ENCODE results near the gene ALS2.
A peak's percentile ranks its signal among the peaks of the same experiment; 100 is the strongest.
"Not testable (repeated sequence)": the region's sequence is repeated elsewhere in the genome, so short reads cannot be mapped to it uniquely, and the experiment has no call there.

The ALS2 gene

DNA sequence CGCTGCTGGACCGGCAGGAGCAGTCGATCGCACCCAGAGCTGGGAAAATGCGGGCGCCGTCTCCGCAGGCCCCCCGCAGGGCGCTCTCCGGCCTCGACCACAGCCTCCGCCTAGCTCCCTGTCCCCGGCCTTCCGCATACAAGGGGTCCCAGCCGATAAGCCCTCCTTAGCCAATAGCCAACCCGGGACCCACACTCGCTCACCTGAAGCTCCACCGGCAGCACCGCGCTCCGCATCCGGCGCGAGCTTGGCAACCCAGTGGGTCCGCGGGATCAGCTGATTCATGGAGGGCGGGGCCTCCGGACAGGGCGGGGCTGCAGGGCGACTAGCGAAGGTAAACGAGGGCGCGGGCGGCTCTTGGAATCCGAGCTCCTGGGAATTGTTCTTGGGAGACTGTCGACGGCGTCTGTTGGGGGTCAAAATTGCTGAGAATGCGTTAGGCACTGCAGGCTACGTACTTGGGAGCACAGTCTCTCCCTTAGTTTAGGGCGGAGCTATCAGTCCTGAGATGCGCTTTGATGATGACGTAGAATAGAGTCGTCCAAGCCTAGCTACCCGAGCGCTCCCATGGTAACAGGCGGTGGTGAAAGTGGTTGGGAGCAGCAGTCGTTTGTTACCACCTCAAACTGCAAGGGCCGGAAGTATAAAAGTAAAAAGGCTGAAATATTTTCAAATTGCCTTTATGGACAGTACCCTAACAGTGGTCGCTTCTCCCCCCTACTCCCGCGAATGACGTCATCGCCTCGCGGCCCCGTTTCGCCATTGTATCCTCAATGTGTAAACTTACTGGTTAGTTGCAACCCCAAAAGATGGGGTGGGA lies at the start of gene ALS2:
ALS2 (minus strand) TSS at position 260 of the 820 bp plus-strand sequence. CDS start 12,048 bp downstream, outside the sequence.
- H3K27me3 ChIP-seq (ENCODE audit: insufficient read depth, low read length): no peaks in the 10 kb centered on the region
- H3K4me1 ChIP-seq (ENCODE audit: insufficient read depth, low read length): peaks cover 11% of the 10 kb centered on the region; the same call in 1 of the 2 replicates
- H3K9me3 ChIP-seq (ENCODE audit: insufficient read depth, low read depth, low read length): no peaks in the 10 kb centered on the region
- H3K9ac ChIP-seq (ENCODE audit: low read depth, low read length): peak within 1 kb of the TSS; percentile 92; the same call in 1 of the 2 replicates
- peak within 1 kb of the TSS; percentile 85 for H3K4me3 ChIP-seq (ENCODE audit: low read length)
- H3K36me3 ChIP-seq (ENCODE audit: insufficient read depth, low read depth, low read length): no peaks in the 10 kb centered on the region
- H3K27ac ChIP-seq (ENCODE audit: low read length): peak within 1 kb of the TSS; percentile 76

DNA sequence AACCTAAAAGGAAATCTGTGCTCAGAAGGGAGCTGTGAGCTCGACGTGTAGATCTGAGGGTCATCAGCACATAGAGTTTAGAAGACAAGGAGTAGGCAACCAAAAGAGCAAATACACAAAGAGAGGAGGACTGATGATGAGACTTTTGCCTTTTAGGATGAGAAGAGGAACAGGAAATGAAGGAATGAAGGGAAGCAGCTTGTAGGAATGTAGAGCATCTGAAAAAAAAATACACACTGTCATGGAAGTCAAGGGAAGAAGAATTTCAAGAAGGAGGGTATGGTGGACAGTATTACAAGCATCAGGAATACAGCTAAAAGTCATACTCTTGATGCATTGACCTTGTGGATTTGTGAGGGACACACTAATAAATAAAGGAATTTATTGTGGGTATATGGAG lies 47.5 kb upstream of the ALS2 start:
- Histone ChIP-seq H3K4me3 (ENCODE audit: low read length) (no peak overlapping the region), H3K9me3 (ENCODE audit: insufficient read depth, low read depth, low read length) (no peaks in the 10 kb centered on the region), H3K27me3 (ENCODE audit: insufficient read depth, low read length) (no peaks in the 10 kb centered on the region), H3K4me1 (ENCODE audit: insufficient read depth, low read length) (no peaks in the 10 kb centered on the region), H3K27ac (ENCODE audit: low read length) (no peak overlapping the region), H3K36me3 (ENCODE audit: insufficient read depth, low read depth, low read length) (no peaks in the 10 kb centered on the region), H3K9ac (ENCODE audit: low read depth, low read length) (no peak overlapping the region)

DNA sequence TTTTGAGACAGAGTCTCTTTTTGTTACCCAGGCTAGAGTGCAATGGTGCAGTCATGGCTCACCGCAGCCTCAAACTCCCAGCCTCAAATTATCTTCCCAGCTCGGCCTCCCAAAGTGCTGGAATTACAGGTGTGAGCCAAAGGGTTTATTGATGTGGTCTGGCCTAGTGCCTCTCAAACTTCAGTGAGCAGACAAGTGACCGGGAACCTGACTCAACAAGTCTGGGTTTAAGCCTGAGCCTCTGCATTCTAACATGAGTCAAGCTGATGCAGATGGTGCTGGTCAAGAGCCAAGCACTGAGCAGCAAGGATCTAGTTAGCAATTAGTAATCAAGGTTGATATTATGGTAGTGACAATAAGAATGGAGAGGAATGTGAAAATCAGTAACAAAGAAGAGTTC lies 46.9 kb upstream of the ALS2 start:
- Histone ChIP-seq H3K9ac (ENCODE audit: low read depth, low read length) (no peak overlapping the region), H3K4me1 (ENCODE audit: insufficient read depth, low read length) (no peaks in the 10 kb centered on the region), H3K27ac (ENCODE audit: low read length) (no peak overlapping the region), H3K27me3 (ENCODE audit: insufficient read depth, low read length) (no peaks in the 10 kb centered on the region), H3K9me3 (ENCODE audit: insufficient read depth, low read depth, low read length) (no peaks in the 10 kb centered on the region), H3K36me3 (ENCODE audit: insufficient read depth, low read depth, low read length) (no peaks in the 10 kb centered on the region), H3K4me3 (ENCODE audit: low read length) (no peak overlapping the region)

DNA sequence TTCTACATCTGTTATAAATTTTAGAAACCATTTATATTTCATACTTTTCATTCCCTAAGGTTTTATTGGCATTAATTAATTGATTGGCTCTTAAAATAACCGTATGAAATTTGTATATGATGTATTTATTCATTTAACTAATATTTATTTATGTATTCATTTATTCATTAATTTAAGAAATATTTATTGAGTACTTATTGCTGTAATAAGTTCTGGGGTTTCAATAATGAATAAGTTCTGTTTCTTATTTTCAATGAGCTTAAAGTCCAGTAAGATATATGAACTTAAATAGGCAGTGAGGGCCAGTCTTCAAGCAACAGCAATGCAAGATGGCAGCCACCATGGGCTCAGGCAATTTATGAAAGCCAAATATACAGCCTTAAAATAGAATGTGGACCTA lies 43.5 kb upstream of the ALS2 start:
- Histone ChIP-seq H3K27me3 (ENCODE audit: insufficient read depth, low read length) (no peaks in the 10 kb centered on the region), H3K9ac (ENCODE audit: low read depth, low read length) (no peak overlapping the region), H3K4me3 (ENCODE audit: low read length) (no peak overlapping the region), H3K4me1 (ENCODE audit: insufficient read depth, low read length) (no peaks in the 10 kb centered on the region), H3K9me3 (ENCODE audit: insufficient read depth, low read depth, low read length) (no peaks in the 10 kb centered on the region), H3K27ac (ENCODE audit: low read length) (no peak overlapping the region), H3K36me3 (ENCODE audit: insufficient read depth, low read depth, low read length) (no peaks in the 10 kb centered on the region)

DNA sequence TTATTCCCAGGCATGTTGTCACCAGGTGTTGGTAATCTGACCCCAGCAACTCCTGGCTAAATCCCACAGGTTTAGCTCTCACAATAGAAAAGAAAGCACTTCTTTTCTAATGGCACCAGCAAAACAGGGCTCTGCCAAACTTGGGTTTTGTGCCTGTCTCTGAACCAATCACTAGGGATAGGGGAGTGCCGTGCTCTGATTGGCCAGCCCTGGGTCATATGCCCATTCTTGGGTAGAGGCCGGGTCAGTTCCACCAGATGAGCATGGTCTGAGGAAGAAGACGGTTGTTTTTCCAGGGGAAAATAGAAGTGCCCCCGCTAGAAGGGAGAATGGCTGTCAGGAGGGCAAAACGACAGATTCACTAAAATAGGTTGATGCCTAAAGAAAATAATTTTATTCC lies 40.3 kb upstream of the ALS2 start:
- H3K27ac ChIP-seq (ENCODE audit: low read length): no peak overlapping the region
- H3K36me3 ChIP-seq (ENCODE audit: insufficient read depth, low read depth, low read length): no peaks in the 10 kb centered on the region
- H3K27me3 ChIP-seq (ENCODE audit: insufficient read depth, low read length): no peaks in the 10 kb centered on the region
- no peaks in the 10 kb centered on the region for H3K4me1 ChIP-seq (ENCODE audit: insufficient read depth, low read length)
- no peak overlapping the region for H3K9ac ChIP-seq (ENCODE audit: low read depth, low read length)
- H3K9me3 ChIP-seq (ENCODE audit: insufficient read depth, low read depth, low read length): peaks cover 9% of the 10 kb centered on the region; the same call in 1 of the 2 replicates
- no peak overlapping the region for H3K4me3 ChIP-seq (ENCODE audit: low read length)

DNA sequence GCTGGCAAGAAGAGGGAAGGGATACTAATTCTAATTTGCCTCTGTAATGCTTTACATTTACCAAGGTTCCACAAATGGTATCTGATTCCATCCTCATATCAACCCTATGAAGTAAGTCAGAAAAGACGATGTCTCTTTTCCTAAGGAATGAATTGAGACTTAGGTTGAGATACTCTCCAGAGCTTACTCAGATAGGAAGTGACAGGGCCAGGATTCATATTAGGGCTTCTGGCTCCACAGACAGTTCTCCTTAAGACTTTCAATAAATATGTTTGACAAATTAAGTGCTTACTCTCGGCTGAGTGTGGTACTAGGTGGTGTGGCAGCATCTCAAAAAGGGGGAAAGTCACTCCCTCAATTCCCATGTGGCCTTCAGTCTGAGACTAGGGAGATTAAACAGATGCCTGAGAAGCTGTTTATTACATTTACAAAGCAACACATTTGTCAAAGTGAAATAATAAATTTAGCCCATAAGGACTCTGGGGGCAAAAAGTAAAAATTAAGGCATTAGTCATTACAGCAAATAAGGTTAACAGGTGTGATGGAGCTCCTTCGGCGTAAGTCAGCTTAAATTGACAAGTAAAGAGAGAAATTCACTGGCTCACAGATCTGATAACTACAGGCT lies 39.8 kb upstream of the ALS2 start:
- Histone ChIP-seq H3K9me3 (ENCODE audit: insufficient read depth, low read depth, low read length) (peaks cover 9% of the 10 kb centered on the region; the same call in 1 of the 2 replicates), H3K9ac (ENCODE audit: low read depth, low read length) (no peak overlapping the region), H3K27ac (ENCODE audit: low read length) (no peak overlapping the region), H3K27me3 (ENCODE audit: insufficient read depth, low read length) (no peaks in the 10 kb centered on the region), H3K4me3 (ENCODE audit: low read length) (no peak overlapping the region), H3K4me1 (ENCODE audit: insufficient read depth, low read length) (no peaks in the 10 kb centered on the region), H3K36me3 (ENCODE audit: insufficient read depth, low read depth, low read length) (no peaks in the 10 kb centered on the region)

DNA sequence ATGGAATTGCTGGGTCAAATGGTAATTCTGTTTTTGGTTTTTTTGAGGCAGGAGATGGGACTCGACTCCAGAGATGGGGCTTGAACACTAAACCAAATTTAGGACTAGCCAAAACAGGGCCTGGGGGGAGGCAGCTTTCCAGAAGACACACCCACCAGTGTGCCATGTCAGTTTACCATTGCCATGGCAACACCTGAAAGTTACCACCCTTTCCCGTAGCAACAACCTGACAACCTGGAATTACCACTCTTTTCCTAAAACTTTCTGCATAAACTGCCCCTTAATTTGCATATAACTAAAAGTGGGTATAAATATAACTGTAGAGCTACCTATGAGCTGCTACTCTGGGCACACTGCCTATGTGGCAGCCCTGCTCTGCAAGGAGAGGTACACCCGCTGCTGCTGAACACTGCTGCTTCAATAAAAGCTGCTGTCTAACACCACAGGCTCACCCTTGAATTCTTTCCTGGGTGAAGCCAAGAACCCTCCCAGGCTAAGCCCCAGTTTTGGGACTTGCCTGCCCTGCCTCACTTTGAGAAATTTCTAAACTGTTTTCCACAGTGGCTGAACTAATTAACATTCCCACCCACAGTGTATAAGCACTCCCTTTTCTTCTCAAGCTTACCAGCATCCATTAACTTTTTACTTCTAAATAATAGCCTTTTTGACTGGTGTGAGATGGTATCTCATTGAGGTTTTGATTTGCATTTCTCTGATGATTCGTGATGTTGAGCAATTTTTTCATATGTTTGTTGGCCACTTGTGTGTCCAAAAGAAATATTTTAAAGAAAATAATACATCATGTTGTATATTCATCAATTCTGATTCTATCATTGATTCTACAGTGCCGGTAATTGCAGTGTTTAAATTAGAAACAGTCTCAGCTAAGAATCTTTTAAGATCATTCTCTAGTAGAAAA lies 36.2 kb upstream of the ALS2 start:
- H3K27ac ChIP-seq (ENCODE audit: low read length): no peak overlapping the region
- H3K4me3 ChIP-seq (ENCODE audit: low read length): no peak overlapping the region
- no peaks in the 10 kb centered on the region for H3K27me3 ChIP-seq (ENCODE audit: insufficient read depth, low read length)
- H3K9me3 ChIP-seq (ENCODE audit: insufficient read depth, low read depth, low read length): peaks cover 9% of the 10 kb centered on the region; the same call in 1 of the 2 replicates
- no peaks in the 10 kb centered on the region for H3K4me1 ChIP-seq (ENCODE audit: insufficient read depth, low read length)
- no peak overlapping the region for H3K9ac ChIP-seq (ENCODE audit: low read depth, low read length)
- H3K36me3 ChIP-seq (ENCODE audit: insufficient read depth, low read depth, low read length): no peaks in the 10 kb centered on the region

DNA sequence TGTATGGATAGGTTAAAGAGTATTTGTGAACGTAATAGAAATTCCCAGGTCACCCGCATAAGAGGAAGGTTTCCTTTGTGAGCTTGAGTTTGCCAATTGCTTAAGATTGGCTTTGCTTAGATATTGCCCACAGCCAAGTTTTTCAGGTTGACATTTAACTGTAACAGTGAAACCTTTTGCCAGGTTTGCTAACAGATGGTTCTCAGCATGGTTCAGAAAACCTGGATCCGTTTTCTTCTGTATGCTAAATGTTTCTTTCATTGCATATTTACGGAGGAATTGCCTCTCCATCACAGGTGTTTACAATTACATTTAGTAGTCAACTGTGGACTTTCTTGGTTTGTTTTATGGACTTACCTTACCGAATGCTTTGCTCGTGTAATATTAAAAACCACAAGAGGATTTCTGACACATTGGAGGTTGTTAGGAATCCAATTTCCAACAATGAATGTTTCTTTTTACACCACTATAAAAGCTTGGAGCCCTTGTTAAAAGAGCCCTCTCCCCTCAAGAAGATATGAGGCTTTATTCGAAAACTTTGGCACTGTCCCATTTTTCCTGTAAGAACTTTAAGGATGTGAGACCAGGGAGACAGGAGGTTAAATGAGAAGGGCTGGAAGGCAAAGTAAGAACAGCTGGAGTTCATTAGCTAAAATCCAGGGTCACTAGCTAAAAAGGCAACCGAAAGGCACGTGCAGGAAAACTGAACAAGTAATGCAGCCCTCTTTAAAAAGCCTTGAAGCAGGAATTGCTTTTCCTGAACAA lies 33.4 kb upstream of the ALS2 start:
- Histone ChIP-seq H3K9me3 (ENCODE audit: insufficient read depth, low read depth, low read length) (peaks cover 9% of the 10 kb centered on the region; the same call in 1 of the 2 replicates), H3K27me3 (ENCODE audit: insufficient read depth, low read length) (no peaks in the 10 kb centered on the region), H3K27ac (ENCODE audit: low read length) (no peak overlapping the region), H3K4me3 (ENCODE audit: low read length) (no peak overlapping the region), H3K9ac (ENCODE audit: low read depth, low read length) (no peak overlapping the region), H3K4me1 (ENCODE audit: insufficient read depth, low read length) (no peaks in the 10 kb centered on the region), H3K36me3 (ENCODE audit: insufficient read depth, low read depth, low read length) (no peaks in the 10 kb centered on the region)

DNA sequence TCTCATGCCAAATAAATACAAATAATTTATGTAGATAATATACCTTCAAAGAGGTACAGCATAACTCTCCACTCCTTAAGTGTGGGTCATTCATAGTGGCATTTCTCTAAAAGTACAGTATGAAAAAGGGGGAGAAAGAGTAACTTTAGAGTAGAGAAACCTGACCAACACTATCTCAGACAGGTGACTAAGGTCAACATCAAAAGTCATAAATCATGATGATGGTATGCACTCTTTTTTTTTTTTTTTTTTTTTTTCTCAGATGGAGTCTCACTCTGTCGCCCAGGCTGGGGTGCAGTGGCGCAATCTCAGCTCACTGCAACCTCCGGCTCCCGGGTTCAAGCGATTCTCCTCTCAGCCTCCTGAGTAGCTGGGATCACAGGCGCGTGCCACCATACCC lies 29.9 kb upstream of the ALS2 start:
- H3K4me1 ChIP-seq (ENCODE audit: insufficient read depth, low read length): not testable (repeated sequence)

DNA sequence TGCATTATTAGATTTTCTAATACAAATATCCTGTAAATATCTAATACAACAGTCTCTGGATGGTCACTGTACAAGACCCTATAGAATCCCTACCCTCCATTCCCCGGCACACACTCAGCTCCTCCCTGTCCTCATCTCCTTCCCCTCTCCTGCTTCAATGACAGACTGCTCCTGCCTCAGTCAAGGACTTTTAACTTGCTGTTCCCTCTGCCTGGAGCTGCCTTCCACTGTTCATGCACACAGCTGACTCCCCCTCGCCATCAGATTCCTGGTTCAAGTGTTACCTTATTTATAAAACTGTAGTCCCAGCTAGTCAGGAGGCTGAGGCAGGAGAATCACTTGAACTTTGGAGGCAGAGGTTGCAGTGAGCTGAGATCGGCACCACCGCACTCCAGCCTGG lies 28.9 kb upstream of the ALS2 start:
- Histone ChIP-seq H3K9ac (ENCODE audit: low read depth, low read length) (no peak overlapping the region), H3K4me1 (ENCODE audit: insufficient read depth, low read length) (peaks cover 10% of the 10 kb centered on the region; the same call in 1 of the 2 replicates), H3K36me3 (ENCODE audit: insufficient read depth, low read depth, low read length) (no peaks in the 10 kb centered on the region), H3K27ac (ENCODE audit: low read length) (no peak overlapping the region), H3K4me3 (ENCODE audit: low read length) (no peak overlapping the region), H3K27me3 (ENCODE audit: insufficient read depth, low read length) (peaks cover 23% of the 10 kb centered on the region), H3K9me3 (ENCODE audit: insufficient read depth, low read depth, low read length) (no peaks in the 10 kb centered on the region)

More for the DNA sequence above, 29.9 kb upstream of the ALS2 start:
- peaks cover 23% of the 10 kb centered on the region for H3K27me3 ChIP-seq (ENCODE audit: insufficient read depth, low read length)
- H3K9me3 ChIP-seq (ENCODE audit: insufficient read depth, low read depth, low read length); H3K27ac ChIP-seq (ENCODE audit: low read length); H3K4me3 ChIP-seq (ENCODE audit: low read length); H3K9ac ChIP-seq (ENCODE audit: low read depth, low read length); H3K36me3 ChIP-seq (ENCODE audit: insufficient read depth, low read depth, low read length): not testable (repeated sequence)

DNA sequence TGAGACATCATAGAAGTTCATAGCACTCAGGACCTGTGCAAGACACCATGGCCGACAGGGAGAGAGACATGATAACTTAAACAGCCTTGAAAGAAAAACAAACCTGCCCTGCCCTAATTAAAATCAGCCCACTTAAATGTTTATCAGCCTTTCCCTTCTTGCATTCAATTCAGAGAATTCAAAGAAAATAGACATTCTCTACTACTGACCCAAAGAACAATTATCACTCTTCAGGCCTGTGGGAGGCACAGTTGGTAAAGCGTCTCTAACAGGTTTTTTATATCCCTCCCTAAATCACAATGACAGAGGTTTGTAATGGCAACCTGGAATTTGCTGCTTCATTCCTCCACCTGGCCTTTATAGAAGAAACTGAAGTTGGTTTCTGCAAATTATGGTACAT lies 27.3 kb upstream of the ALS2 start:
- Histone ChIP-seq H3K27ac (ENCODE audit: low read length) (no peak overlapping the region), H3K27me3 (ENCODE audit: insufficient read depth, low read length) (peaks cover 23% of the 10 kb centered on the region), H3K9me3 (ENCODE audit: insufficient read depth, low read depth, low read length) (no peaks in the 10 kb centered on the region), H3K4me3 (ENCODE audit: low read length) (no peak overlapping the region), H3K4me1 (ENCODE audit: insufficient read depth, low read length) (peaks cover 10% of the 10 kb centered on the region; the same call in 1 of the 2 replicates), H3K36me3 (ENCODE audit: insufficient read depth, low read depth, low read length) (no peaks in the 10 kb centered on the region), H3K9ac (ENCODE audit: low read depth, low read length) (no peak overlapping the region)

All from iPS-20b (cell line).